Heart right ventricle (tissue), 16 donors: ENCODE data around the gene RGS6. TPM values are rescaled to one million over a fixed set of nuclear protein-coding genes. Genes with fewer than 3 reads are reported as not detected.
A peak's percentile ranks its signal among the peaks of the same experiment; 100 is the strongest.

Experiments used
- ATAC-seq, 8 donors: fragments of 200-7000 bp; cut with Tn5 transposase; one replicate each; pipeline ENCODE4 v1.9.1; 2020; ENCODE audit warnings: mild to moderate bottlenecking in 8 of 8, moderate library complexity in 8 of 8, moderate number of reproducible peaks in 1 of 8
- DNase-seq, 2 donors: peaks; one replicate each; pipeline ENCODE4 v3.0.0-alpha.2; 2020
- H3K27ac ChIP-seq, 10 donors: fragments of 200-600 bp; sonication (generic) in 2 of 10; one replicate each; pipeline versions ENCODE4 v1.5.0 to v1.8.0; 2020 to 2022; ENCODE audit warnings: mild to moderate bottlenecking in 3 of 10
- H3K27me3 ChIP-seq, 7 donors: fragments of 200-600 bp; one replicate each; pipeline ENCODE4 v1.8.0; 2021 to 2022; ENCODE audit warnings: mild to moderate bottlenecking in 2 of 7
- H3K36me3 ChIP-seq, 9 donors: fragments of 200-600 bp; sonication (generic) in 1 of 9; one replicate each; pipeline versions ENCODE4 v1.5.0 to v1.8.0; 2020 to 2022; ENCODE audit warnings: mild to moderate bottlenecking in 2 of 9
- H3K4me1 ChIP-seq, 9 donors: fragments of 200-600 bp; sonication (generic) in 1 of 9; one replicate each; pipeline versions ENCODE4 v1.5.0 to v1.8.0; 2020 to 2022; ENCODE audit warnings: mild to moderate bottlenecking in 4 of 9
- H3K4me3 ChIP-seq, 10 donors: fragments of 200-600 bp; sonication (generic) in 2 of 10; one replicate each; pipeline versions ENCODE4 v1.5.0 to v1.8.0; 2020 to 2022; ENCODE audit warnings: mild to moderate bottlenecking in 7 of 10, moderate library complexity in 2 of 10
- H3K9me3 ChIP-seq, 11 donors: fragments of 200-600 bp in 10 of 11; sonication (generic) in 2 of 11; one replicate each; pipeline versions ENCODE4 v1.5.0 to v1.8.0; 2013 to 2022; ENCODE audit warnings: mild to moderate bottlenecking in 2 of 11, control low read depth in 1 of 11, moderate library complexity in 1 of 11
- WGBS, 2 donors: extraction: QIAGEN DNeasy Blood & Tissue Kit; methylation state at CpG; one replicate each; pipeline ENCODE4 v1.1.7; 2013; ENCODE audit warnings: inconsistent platforms in 1 of 2; 5-methylcytosine and 5-hydroxymethylcytosine counted together
- intact Hi-C, 10 donors: fragments of 100-400 bp; cut with DNase I; formaldehyde crosslinking; loops; one replicate each; pipeline versions ENCODE4 v1.11.1 to v1.14.2; 2022
- polyA plus RNA-seq, 2 donors: library from polyadenylated mRNA; stranded (reverse); fragments of 200-250 nt; gene quantifications; one replicate each; pipeline ENCODE4 v1.2.3, GENCODE V29; 2013
- total RNA-seq, 10 donors: library from RNA; stranded (reverse); fragmentation: NEBNext Ultra II Directional in 3 of 10; extraction: Animal tissue kit (Norgen Biotek cat#: 25700) in 3 of 10; gene quantifications; one replicate each; pipeline versions ENCODE4 v1.2.1 to v1.2.4, GENCODE V29; 2021 to 2023
- TF ChIP-seq, protein P1 (sequence below), 9 donors: fragments of 200-600 bp; sonication (generic) in 2 of 9; IDR thresholded peaks; one replicate each; pipeline versions ENCODE4 v1.5.0 to v1.8.0; 2021 to 2022; ENCODE audit warnings: antibody characterized with exemption in 9 of 9, mild to moderate bottlenecking in 5 of 9, moderate library complexity in 1 of 9
- donor health status: Arrhythmogenic right ventricular cardiomyopathy.
- donor health status: ischemic (EF 13 %, LVEDD 7.1; RV severe dilation, severe dysfunction).
- donor health status: healthy with polysubstance abuse.
- donor health status: DM: no; HTN: yes; CAD: no.
- donor health status: DM: no; HTN: no; CAD: no.
- donor health status: ischemic (EF 25% LVEDD 6.9; RV normal size, moderate dysfunction).
- donor health status: ischemic (EF 25% LVEDD 5.7; RV mildly dilated, moderate dysfunction).
- donor health status: healthy.
- donor health status: DM: yes; HTN: yes; CAD: no.
- donor health status: Ischemic cardiomyopathy.
- donor health status: ischemic (EF 35%, LVEDD 5.7; RV mildly dilated, moderate dysfunction).
- donor health status: nonischemic (EF 11% LVEDD 7.7; RV severe dilation, severe dysfunction).
- donor health status: DM: yes; HTN: yes; CAD: no.
- donor health status: PGD.
- donor health status: ischemic (EF 29% LVEDD 5.4; RV normal size, mild dysfunction).
- donor health status: nonischemic (EF 23%, LVEDD 6.1; RV moderate dilation, normal function).

Gene RGS6
- total and polyA plus RNA-seq, 12 donors: 1.2 to 31.9 (median 19.0) TPM

DNA sequence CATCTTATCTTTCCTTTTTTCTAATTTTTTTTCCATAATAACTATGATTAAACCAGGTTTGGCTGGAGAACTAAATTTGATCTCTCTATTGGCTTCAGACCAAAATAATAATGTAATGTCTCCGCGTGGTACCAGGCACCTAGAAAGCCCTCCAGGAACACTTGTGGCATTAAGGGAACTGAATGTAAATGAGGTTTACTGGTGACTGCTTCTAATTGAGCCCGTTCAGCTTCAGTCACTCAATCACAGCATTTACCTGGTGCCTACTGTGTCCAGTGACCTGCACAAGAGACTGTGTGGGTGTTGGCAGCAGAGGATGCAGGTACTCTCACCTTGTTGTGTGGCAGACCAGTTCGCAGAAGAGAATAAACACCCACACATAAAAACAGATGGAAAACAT is 659.2 kb downstream of the RGS6 start:
- DNase-seq (no peak), ATAC-seq (no peak)
- peaks cover 0 to 4% (median 0%) of the 10 kb centered on the region in 9 donors for H3K4me1 ChIP-seq
- H3K4me3 ChIP-seq: no peak overlapping the region
- H3K36me3 ChIP-seq: no peaks in the 10 kb centered on the region
- H3K9me3 ChIP-seq: no peaks in the 10 kb centered on the region
- TF ChIP-seq, protein P1, sequence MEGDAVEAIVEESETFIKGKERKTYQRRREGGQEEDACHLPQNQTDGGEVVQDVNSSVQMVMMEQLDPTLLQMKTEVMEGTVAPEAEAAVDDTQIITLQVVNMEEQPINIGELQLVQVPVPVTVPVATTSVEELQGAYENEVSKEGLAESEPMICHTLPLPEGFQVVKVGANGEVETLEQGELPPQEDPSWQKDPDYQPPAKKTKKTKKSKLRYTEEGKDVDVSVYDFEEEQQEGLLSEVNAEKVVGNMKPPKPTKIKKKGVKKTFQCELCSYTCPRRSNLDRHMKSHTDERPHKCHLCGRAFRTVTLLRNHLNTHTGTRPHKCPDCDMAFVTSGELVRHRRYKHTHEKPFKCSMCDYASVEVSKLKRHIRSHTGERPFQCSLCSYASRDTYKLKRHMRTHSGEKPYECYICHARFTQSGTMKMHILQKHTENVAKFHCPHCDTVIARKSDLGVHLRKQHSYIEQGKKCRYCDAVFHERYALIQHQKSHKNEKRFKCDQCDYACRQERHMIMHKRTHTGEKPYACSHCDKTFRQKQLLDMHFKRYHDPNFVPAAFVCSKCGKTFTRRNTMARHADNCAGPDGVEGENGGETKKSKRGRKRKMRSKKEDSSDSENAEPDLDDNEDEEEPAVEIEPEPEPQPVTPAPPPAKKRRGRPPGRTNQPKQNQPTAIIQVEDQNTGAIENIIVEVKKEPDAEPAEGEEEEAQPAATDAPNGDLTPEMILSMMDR (IDR thresholded peaks at IDR 0.05): no peak
- no peak overlapping the region for H3K27ac ChIP-seq
- H3K27me3 ChIP-seq: peaks cover 0 to 23% (median 0%) of the 10 kb centered on the region in 7 donors
- WGBS, 2 donors: 88 to 89% methylated on average over 4 of the region's 4 CpGs
- intact Hi-C loops: no loop called here

DNA sequence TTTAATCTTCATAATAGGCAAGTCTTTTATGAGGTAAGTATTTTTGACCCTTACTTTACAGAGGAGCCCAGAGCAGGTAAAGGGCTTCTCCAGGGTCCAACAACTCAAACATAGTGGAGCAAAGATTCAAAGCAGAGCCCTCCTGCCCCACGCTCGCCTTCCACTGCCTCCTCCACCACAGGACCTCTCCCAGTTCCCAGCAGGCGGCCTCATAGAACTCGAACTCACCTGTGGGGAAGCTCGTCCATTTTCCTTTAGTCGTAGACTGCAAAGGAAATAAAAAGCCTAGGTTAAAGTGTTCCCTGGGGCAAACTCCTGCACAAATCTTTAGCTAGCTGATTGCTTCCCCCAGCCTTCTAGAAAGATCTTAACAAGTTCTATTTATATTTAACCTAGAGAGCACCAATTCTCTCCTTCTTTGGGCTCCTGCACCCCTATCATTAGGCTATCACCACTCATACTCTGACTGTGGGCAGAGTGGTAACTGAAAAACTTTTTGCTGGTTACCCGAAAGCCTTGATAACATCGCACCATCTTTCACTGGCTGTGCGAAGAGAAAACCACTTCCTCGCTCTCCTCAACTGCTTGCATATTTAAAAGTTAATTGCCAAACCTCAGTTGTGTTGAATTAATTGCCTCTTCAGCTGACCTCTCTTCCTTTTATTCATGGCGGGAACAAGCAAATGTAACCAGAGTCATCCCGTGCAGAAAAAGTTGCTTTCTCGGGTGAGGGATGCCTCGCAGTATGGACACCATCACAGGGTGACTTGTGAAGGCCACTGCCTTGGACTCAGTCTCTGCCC is 662.1 kb downstream of the RGS6 start:
- ATAC-seq: peak in 1 of 8 donors; percentile 29
- peaks cover 0 to 4% (median 0%) of the 10 kb centered on the region in 9 donors for H3K4me1 ChIP-seq
- no peaks in the 10 kb centered on the region for H3K9me3 ChIP-seq
- peak overlapping the region in 1 of 10 donors; percentile 40 for H3K27ac ChIP-seq
- H3K27me3 ChIP-seq: peaks cover 0 to 32% (median 0%) of the 10 kb centered on the region in 7 donors
- TF ChIP-seq, protein P1 (IDR thresholded peaks at IDR 0.05): no peak
- WGBS, 2 donors: 84 to 88% methylated on average over 14 of the region's 14 CpGs
- no peak overlapping the region for H3K4me3 ChIP-seq
- H3K36me3 ChIP-seq: no peaks in the 10 kb centered on the region
- intact Hi-C loops: no loop called here
- no peak for DNase-seq

DNA sequence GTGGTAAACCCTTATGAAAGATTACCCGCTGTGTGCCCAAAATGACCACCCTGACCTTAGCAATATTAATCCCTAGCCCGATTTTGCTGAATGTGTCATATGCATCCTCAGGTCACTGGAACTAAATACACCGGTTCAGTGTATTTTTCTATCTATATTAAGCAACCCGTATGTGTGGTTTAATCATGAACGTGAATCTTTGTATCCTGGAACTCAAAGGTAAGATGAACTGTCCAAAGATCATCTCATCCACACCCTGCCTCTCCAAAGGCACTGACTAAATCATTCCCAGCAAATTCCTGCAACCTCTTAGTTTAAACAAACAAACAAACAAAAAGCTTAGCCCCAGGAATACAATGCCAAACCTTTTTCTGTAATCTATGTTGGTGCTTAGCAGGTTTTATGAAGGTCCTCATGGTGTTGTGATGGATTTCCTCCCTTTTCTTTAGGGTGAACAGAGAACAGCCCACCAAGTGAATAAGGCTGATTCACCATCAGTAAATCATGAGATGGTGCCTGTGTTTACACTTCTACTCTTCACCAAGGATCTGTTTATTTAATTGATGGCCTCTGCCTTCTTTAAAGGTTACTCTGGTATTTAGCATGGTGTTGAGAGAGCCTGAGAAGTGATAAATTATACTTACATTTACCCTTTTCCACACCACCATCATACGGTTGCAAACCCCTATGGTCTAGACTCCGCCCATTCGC is 663.1 kb downstream of the RGS6 start:
- no peaks in the 10 kb centered on the region for H3K9me3 ChIP-seq
- no peak overlapping the region for H3K4me3 ChIP-seq
- H3K4me1 ChIP-seq: peaks cover 0 to 4% (median 0%) of the 10 kb centered on the region in 9 donors
- intact Hi-C loops: no loop called here
- ATAC-seq: no peak
- no peak for DNase-seq
- H3K27me3 ChIP-seq: peaks cover 0 to 26% (median 0%) of the 10 kb centered on the region in 7 donors
- 94% methylated on average over 8 of the region's 8 CpGs for WGBS, 2 donors
- TF ChIP-seq, protein P1 (IDR thresholded peaks at IDR 0.05): no peak
- H3K27ac ChIP-seq: no peak overlapping the region
- H3K36me3 ChIP-seq: no peaks in the 10 kb centered on the region

DNA sequence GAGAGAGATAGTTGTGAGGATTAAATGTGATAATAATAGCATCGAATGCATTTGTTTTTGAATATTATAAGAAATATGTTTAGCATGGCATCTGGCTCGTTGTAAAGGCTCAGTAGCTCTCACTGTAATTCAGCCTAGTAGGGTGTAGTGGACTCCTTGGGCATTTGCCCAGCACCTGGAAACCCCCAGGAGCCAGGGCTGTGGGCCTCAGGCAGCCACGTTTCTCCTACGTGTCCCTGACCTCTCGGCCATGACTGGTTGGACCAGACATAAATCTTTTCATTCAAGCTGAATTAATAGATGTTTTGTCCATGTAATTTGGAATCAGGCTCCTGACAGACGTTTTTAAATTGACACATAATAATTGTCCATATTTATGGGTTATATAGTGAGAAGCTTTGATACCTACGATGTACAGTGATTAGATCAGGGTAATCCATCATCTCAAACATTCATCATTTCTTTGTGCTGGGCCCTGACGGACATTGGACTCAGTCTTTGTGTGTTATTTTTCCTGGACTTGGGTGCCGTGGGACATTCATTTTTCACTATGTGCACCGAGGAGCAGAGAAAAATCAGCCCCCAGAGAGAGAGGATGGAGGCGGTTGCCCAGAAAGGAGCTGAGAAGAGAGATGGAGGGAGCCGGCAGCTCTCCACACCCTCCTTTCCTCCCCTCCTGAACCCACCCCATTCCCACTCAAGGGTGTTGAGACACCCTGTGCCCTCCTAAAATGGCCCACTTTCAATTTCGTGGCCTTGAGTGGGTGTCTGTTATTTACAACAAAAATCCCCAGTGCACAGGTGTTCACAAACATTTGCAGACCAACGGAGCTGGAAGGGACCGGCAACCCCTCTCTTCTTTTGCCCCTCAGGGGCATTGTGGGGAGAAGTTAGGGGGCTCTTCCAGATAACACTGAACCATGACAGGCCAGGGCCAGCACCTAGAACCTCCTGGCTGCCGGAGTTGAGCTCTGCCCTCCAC is 665.3 kb downstream of the RGS6 start:
- Histone ChIP-seq H3K27ac (no peak overlapping the region), H3K36me3 (no peaks in the 10 kb centered on the region), H3K4me3 (no peak overlapping the region), H3K9me3 (no peaks in the 10 kb centered on the region), H3K4me1 (peaks cover 0 to 4% (median 0%) of the 10 kb centered on the region in 9 donors), H3K27me3 (peaks cover 0 to 18% (median 0%) of the 10 kb centered on the region in 7 donors)
- intact Hi-C loops: no loop called here
- TF ChIP-seq, protein P1 (IDR thresholded peaks at IDR 0.05): no peak
- ATAC-seq (no peak), DNase-seq (no peak)
- 82 to 84% methylated on average over 16 of the region's 16 CpGs for WGBS, 2 donors
